ENCODE results near the gene UNC45A.

Gene UNC45A

GRCh38 chr15:90970274-90970673 is 35.2 kb downstream of the UNC45A start:
- H3K27ac Mint-ChIP-seq: peak overlapping the region; percentile 42
- H3K4me3 Mint-ChIP-seq: no peak overlapping the region
- no peaks in the 10 kb centered on the region for H3K9me3 Mint-ChIP-seq
- no peaks in the 10 kb centered on the region for H3K4me1 Mint-ChIP-seq
- H3K36me3 Mint-ChIP-seq: peaks cover 14 to 23% of the 10 kb centered on the region in 2 donors
- no peaks in the 10 kb centered on the region for H3K27me3 Mint-ChIP-seq
- DNase-seq: no peak
- no peak for ATAC-seq (replicated peaks)

GRCh38 chr15:90972133-90972532 is 37.0 kb downstream of the UNC45A start:
- Mint-ChIP-seq H3K36me3 (peaks cover 16 to 21% of the 10 kb centered on the region in 2 donors), H3K27ac (no peak overlapping the region), H3K4me1 (no peaks in the 10 kb centered on the region), H3K27me3 (no peaks in the 10 kb centered on the region), H3K9me3 (no peaks in the 10 kb centered on the region), H3K4me3 (no peak overlapping the region)
- ATAC-seq (replicated peaks) (no peak), DNase-seq (no peak)

GRCh38 chr15:90974216-90974615 is 39.1 kb downstream of the UNC45A start:
- no peak overlapping the region for H3K4me3 Mint-ChIP-seq
- no peak for DNase-seq
- H3K36me3 Mint-ChIP-seq: peaks cover 23 to 30% of the 10 kb centered on the region in 2 donors
- H3K4me1 Mint-ChIP-seq: peaks cover 0 to under 1% of the 10 kb centered on the region in 2 donors
- H3K9me3 Mint-ChIP-seq: no peaks in the 10 kb centered on the region
- H3K27me3 Mint-ChIP-seq: no peaks in the 10 kb centered on the region
- ATAC-seq (replicated peaks): no peak
- no peak overlapping the region for H3K27ac Mint-ChIP-seq

- Mint-ChIP-seq H3K36me3 (peaks cover 18 to 31% of the 10 kb centered on the region in 2 donors), H3K9me3 (no peaks in the 10 kb centered on the region), H3K4me3 (no peak overlapping the region), H3K4me1 (peaks cover 16 to 31% of the 10 kb centered on the region in 2 donors), H3K27ac (no peak overlapping the region), H3K27me3 (no peaks in the 10 kb centered on the region)
- DNase-seq: no peak
- ATAC-seq (replicated peaks): no peak
These were observed 44.5 kb downstream of the UNC45A start for GRCh38 chr15:90979582-90979981.

- H3K9me3 Mint-ChIP-seq: no peaks in the 10 kb centered on the region
- ATAC-seq (replicated peaks) (peak; percentile 95), DNase-seq (peak; percentile 16)
- H3K4me1 Mint-ChIP-seq: peaks cover 16 to 31% of the 10 kb centered on the region in 2 donors
- no peaks in the 10 kb centered on the region for H3K27me3 Mint-ChIP-seq
- H3K27ac Mint-ChIP-seq: peak overlapping the region; percentile 38
- H3K4me3 Mint-ChIP-seq: peak overlapping the region; percentile 39 to 51
- peaks cover 13 to 24% of the 10 kb centered on the region in 2 donors for H3K36me3 Mint-ChIP-seq
These were observed 46.6 kb downstream of the UNC45A start for GRCh38 chr15:90981681-90982080.

- peak; percentile 81 to 83 for ATAC-seq (replicated peaks)
- Mint-ChIP-seq H3K36me3 (peaks cover 13 to 24% of the 10 kb centered on the region in 2 donors), H3K9me3 (no peaks in the 10 kb centered on the region), H3K4me1 (peaks cover 16 to 31% of the 10 kb centered on the region in 2 donors), H3K27ac (peak overlapping the region; percentile 67), H3K4me3 (peak overlapping the region; percentile 39 to 51), H3K27me3 (no peaks in the 10 kb centered on the region)
- no peak for DNase-seq
These were observed 47.0 kb downstream of the UNC45A start for GRCh38 chr15:90982135-90982534.

GRCh38 chr15:90986790-90987507 is 51.9 kb downstream of the UNC45A start:
- Mint-ChIP-seq H3K4me3 (no peak overlapping the region), H3K36me3 (peaks cover under 1 to 11% of the 10 kb centered on the region in 2 donors), H3K27ac (no peak overlapping the region), H3K9me3 (no peaks in the 10 kb centered on the region), H3K27me3 (no peaks in the 10 kb centered on the region), H3K4me1 (peaks cover 12 to 22% of the 10 kb centered on the region in 2 donors)
- no peak for DNase-seq
- ATAC-seq (replicated peaks): no peak

- no peak for ATAC-seq (replicated peaks)
- H3K4me1 Mint-ChIP-seq: peaks cover 9 to 16% of the 10 kb centered on the region in 2 donors
- H3K27ac Mint-ChIP-seq: no peak overlapping the region
- DNase-seq: no peak
- peaks cover 0 to 11% of the 10 kb centered on the region in 2 donors for H3K36me3 Mint-ChIP-seq
- no peaks in the 10 kb centered on the region for H3K27me3 Mint-ChIP-seq
- H3K4me3 Mint-ChIP-seq: no peak overlapping the region
- no peaks in the 10 kb centered on the region for H3K9me3 Mint-ChIP-seq
These were observed 52.6 kb downstream of the UNC45A start for GRCh38 chr15:90987561-90988141.

GRCh38 chr15:90988296-90988695 is 53.2 kb downstream of the UNC45A start:
- Mint-ChIP-seq H3K4me1 (peaks cover 6 to 12% of the 10 kb centered on the region in 2 donors), H3K36me3 (peaks cover 0 to 7% of the 10 kb centered on the region in 2 donors), H3K27ac (peak overlapping the region; percentile 4), H3K4me3 (no peak overlapping the region), H3K27me3 (no peaks in the 10 kb centered on the region), H3K9me3 (no peaks in the 10 kb centered on the region)
- peak in 1 of 2 donors; percentile 8 for ATAC-seq (replicated peaks)
- DNase-seq: no peak

GRCh38 chr15:90989040-90989768 is 54.1 kb downstream of the UNC45A start:
- DNase-seq: no peak
- no peaks in the 10 kb centered on the region for H3K9me3 Mint-ChIP-seq
- peaks cover under 1% of the 10 kb centered on the region in 2 donors for H3K36me3 Mint-ChIP-seq
- no peaks in the 10 kb centered on the region for H3K27me3 Mint-ChIP-seq
- H3K4me3 Mint-ChIP-seq: no peak overlapping the region
- peak; percentile 62 to 70 for ATAC-seq (replicated peaks)
- H3K27ac Mint-ChIP-seq: no peak overlapping the region
- H3K4me1 Mint-ChIP-seq: peaks cover 6 to 7% of the 10 kb centered on the region in 2 donors

- Mint-ChIP-seq H3K4me1 (peaks cover 10 to 11% of the 10 kb centered on the region in 2 donors), H3K27ac (no peak overlapping the region), H3K36me3 (peaks cover 3% of the 10 kb centered on the region in 2 donors), H3K9me3 (no peaks in the 10 kb centered on the region), H3K4me3 (no peak overlapping the region), H3K27me3 (no peaks in the 10 kb centered on the region)
- no peak for ATAC-seq (replicated peaks)
- DNase-seq: no peak
These were observed 55.4 kb downstream of the UNC45A start for GRCh38 chr15:90990446-90990845.

GRCh38 chr15:90991587-90992285 is 56.7 kb downstream of the UNC45A start:
- H3K36me3 Mint-ChIP-seq: peaks cover 3% of the 10 kb centered on the region in 2 donors
- DNase-seq: no peak
- no peak overlapping the region for H3K4me3 Mint-ChIP-seq
- no peak overlapping the region for H3K27ac Mint-ChIP-seq
- ATAC-seq (replicated peaks): no peak
- no peaks in the 10 kb centered on the region for H3K27me3 Mint-ChIP-seq
- H3K4me1 Mint-ChIP-seq: peaks cover 11% of the 10 kb centered on the region in 2 donors
- H3K9me3 Mint-ChIP-seq: no peaks in the 10 kb centered on the region

- H3K27ac Mint-ChIP-seq: peak overlapping the region; percentile 100
- peaks cover 5 to 6% of the 10 kb centered on the region in 2 donors for H3K4me1 Mint-ChIP-seq
- DNase-seq (peak; percentile 4), ATAC-seq (replicated peaks) (peak; percentile 32 to 38)
- no peaks in the 10 kb centered on the region for H3K9me3 Mint-ChIP-seq
- peak overlapping the region; percentile 100 for H3K4me3 Mint-ChIP-seq
- H3K27me3 Mint-ChIP-seq: no peaks in the 10 kb centered on the region
- peaks cover 6 to 19% of the 10 kb centered on the region in 2 donors for H3K36me3 Mint-ChIP-seq
These were observed 59.0 kb downstream of the UNC45A start for GRCh38 chr15:90994059-90994416.

All from stimulated activated naive B cell treated with anti-CD40 and anti-IgM and Interleukin-4, amounts not matched to agents 10 μg/mL and 1 μg/mL and 100 μg/mL, for 72 hours (primary cell).